HG02943 (cell line): ENCODE data around the gene LRP10.

ENCODE experiments used
- ATAC-seq: cut with Tn5 transposase; IDR thresholded peaks from one replicate; pipeline ENCODE4 v1.9.1; 2021; ENCODE audit warnings: mild to moderate bottlenecking, low read depth, moderate library complexity; ENCODE audit not compliant: unreplicated experiment

The LRP10 gene

DNA sequence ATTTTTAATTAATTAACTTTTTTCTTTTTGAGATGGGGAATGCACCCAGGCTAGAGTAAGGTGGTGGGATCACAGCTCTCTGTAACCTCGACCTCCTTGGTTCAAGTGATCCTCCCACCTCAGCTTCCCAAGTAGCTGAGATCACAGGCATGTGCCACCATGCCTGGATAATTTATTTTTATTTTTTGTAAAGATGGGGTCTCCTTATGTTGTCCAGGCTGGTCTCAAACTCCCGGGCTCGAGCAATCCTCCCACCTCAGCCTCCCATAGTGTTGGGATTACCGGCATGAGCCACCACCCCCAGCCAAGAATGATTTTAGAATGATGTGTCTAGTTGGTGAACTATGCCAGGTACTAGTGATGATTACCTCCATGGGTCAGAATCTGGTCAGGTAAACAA lies 6.6 kb upstream of the LRP10 start:
- ATAC-seq = no peak

DNA sequence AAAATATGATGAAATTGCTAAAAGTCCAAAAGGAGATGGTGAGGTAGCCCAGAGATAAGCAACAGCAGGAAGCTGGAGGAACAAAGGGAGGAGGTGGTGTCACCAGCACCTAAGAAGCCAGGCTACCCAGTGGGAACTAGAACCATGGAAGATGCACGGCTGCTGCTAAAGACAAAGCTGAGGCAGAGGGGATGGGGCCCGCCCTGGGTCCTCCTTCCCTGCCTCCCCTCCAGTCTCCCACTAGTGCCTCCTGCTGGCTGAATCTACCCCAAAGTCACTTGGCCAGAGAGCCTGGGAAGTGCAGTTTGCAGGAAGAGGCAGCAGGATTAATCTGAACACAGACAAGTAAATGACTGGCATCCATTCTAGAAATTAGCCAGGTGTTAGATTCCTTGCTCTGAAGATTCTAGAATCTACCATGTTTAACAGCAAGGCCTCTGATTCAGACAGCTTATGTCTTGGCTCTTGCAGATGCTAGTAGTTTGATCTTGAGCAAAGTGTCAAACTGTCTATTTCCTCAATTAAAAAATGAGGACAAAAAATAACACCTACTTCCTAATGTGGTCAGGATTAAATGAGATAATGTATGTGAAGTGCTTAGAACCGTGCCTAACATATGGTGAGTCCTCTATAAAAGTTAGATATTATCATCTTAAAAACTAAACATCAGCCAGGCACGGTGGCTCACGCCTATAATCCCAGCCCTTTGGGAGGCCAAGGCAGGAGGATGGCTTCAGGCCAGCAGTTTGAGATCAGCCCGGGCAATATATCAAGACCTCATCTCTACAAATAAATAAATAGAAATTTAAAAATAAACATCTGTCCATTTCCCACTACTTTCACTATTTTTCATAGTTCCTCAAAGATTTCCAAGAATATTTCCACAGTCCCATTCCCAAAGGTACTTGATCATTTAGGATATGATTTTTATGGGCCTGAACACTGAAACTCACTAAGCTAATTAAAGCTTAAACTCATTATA lies 5.8 kb upstream of the LRP10 start:
- ATAC-seq = no peak

DNA sequence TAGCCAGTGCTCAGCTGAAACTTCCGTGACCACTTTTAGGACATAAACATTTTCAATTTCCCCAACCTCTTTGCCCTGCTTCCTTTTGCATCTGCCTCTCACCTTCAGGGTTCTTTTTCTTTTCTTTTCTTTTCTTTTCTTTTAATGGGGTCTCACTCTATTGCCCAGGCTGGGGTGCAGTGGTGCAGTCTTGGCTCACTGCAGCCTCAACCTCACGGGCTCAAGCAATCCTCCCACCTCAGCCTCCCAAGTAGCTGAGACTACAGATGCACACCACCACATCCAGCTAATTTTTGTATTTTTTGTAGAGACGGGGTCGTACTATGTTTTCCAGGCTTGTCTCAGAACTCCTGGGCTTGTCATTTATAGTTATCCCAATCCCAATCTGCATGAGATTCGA lies 4.7 kb upstream of the LRP10 start:
- no peak for ATAC-seq

DNA sequence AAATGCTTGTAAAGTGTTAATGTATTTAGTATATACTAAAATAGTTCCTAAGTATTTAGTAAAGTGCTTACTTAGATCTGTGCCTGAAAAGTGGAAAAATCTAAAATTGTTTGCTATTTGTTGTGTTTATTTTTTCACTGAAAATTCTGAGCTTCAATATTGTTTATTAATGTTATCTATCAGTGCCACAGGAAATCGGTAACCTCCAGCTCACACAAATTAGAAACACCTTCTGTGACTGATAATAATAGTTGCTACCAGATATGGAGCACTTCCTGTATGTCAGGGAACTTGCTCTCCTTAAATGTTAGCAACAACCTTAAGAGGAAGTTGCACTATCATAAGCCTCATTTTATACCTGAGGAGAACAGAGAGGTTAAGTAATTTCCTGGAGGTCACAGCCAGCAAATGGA lies 723 bp upstream of the LRP10 start:
- peak; percentile 30 for ATAC-seq

DNA sequence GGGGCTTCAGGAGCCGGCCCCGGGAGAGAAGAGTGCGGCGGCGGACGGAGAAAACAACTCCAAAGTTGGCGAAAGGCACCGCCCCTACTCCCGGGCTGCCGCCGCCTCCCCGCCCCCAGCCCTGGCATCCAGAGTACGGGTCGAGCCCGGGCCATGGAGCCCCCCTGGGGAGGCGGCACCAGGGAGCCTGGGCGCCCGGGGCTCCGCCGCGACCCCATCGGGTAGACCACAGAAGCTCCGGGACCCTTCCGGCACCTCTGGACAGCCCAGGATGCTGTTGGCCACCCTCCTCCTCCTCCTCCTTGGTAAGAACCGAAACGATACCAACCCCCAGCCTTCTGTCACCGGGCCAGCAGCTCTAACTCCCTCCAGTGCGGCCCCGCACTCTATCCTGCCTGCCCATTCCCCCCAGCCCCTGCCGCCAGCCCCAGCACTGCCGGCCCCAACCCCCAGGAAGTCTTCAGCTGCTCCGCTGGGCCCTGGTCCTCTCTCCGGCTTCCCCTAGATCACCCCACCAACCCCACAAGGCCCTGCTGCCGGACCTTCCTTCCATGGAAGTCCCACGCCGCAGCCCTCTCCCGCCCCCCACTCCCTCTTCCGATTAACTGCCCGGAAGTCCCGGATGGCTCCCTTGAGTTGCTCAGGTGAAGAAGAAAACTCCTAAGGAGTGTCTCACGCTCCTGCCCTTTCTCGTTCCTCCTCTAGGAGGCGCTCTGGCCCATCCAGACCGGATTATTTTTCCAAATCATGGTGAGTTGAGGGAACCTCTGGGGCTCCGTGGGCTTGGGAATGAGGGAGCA lies 693 bp downstream of the LRP10 start:
- peak; percentile 5 for ATAC-seq

DNA sequence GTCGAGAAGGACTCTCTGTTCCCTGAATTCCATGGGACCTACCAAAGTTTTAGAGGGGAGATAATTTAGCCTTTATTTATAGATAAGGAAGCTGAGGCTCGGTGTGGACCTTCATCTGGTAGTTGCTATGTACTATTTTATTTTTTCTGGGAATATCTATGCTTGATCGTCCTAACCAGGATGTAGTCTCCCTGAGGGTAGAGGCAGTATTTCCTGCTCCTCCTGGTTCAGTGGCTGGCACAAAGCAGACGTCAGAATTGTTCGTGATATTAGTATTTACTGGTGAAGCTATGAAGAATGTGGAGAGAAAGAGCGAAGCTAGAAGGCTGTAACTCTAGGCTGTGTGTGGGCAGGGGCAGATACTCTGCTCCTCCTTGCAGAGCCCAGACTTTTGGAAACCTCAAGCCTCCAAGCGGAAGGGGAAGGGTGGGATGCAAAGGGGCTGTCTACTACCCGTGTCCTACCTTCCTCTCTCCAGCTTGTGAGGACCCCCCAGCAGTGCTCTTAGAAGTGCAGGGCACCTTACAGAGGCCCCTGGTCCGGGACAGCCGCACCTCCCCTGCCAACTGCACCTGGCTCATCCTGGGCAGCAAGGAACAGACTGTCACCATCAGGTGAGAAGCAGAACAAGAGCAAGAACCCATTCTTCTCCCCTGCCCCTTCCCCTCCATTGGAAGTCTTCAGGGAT lies 1.4 kb downstream of the LRP10 start:
- no peak for ATAC-seq

DNA sequence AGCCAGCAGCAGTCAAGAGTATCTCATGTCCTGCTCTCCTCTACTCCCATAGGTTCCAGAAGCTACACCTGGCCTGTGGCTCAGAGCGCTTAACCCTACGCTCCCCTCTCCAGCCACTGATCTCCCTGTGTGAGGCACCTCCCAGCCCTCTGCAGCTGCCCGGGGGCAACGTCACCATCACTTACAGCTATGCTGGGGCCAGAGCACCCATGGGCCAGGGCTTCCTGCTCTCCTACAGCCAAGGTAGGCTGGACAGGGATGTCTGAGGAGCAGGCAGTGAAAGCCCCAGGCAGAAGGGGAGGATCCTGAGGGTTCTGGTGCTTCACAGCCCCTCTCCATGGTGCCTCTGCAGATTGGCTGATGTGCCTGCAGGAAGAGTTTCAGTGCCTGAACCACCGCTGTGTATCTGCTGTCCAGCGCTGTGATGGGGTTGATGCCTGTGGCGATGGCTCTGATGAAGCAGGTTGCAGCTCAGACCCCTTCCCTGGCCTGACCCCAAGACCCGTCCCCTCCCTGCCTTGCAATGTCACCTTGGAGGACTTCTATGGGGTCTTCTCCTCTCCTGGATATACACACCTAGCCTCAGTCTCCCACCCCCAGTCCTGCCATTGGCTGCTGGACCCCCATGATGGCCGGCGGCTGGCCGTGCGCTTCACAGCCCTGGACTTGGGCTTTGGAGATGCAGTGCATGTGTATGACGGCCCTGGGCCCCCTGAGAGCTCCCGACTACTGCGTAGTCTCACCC lies 3.6 kb downstream of the LRP10 start:
- no peak for ATAC-seq

DNA sequence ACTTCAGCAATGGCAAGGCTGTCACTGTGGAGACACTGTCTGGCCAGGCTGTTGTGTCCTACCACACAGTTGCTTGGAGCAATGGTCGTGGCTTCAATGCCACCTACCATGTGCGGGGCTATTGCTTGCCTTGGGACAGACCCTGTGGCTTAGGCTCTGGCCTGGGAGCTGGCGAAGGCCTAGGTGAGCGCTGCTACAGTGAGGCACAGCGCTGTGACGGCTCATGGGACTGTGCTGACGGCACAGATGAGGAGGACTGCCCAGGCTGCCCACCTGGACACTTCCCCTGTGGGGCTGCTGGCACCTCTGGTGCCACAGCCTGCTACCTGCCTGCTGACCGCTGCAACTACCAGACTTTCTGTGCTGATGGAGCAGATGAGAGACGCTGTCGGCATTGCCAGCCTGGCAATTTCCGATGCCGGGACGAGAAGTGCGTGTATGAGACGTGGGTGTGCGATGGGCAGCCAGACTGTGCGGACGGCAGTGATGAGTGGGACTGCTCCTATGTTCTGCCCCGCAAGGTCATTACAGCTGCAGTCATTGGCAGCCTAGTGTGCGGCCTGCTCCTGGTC lies 4.3 kb downstream of the LRP10 start:
- no peak for ATAC-seq

DNA sequence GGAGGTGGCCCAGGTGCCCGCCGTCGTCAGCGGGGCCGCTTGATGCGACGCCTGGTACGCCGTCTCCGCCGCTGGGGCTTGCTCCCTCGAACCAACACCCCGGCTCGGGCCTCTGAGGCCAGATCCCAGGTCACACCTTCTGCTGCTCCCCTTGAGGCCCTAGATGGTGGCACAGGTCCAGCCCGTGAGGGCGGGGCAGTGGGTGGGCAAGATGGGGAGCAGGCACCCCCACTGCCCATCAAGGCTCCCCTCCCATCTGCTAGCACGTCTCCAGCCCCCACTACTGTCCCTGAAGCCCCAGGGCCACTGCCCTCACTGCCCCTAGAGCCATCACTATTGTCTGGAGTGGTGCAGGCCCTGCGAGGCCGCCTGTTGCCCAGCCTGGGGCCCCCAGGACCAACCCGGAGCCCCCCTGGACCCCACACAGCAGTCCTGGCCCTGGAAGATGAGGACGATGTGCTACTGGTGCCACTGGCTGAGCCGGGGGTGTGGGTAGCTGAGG lies 5.5 kb downstream of the LRP10 start:
- no peak for ATAC-seq

DNA sequence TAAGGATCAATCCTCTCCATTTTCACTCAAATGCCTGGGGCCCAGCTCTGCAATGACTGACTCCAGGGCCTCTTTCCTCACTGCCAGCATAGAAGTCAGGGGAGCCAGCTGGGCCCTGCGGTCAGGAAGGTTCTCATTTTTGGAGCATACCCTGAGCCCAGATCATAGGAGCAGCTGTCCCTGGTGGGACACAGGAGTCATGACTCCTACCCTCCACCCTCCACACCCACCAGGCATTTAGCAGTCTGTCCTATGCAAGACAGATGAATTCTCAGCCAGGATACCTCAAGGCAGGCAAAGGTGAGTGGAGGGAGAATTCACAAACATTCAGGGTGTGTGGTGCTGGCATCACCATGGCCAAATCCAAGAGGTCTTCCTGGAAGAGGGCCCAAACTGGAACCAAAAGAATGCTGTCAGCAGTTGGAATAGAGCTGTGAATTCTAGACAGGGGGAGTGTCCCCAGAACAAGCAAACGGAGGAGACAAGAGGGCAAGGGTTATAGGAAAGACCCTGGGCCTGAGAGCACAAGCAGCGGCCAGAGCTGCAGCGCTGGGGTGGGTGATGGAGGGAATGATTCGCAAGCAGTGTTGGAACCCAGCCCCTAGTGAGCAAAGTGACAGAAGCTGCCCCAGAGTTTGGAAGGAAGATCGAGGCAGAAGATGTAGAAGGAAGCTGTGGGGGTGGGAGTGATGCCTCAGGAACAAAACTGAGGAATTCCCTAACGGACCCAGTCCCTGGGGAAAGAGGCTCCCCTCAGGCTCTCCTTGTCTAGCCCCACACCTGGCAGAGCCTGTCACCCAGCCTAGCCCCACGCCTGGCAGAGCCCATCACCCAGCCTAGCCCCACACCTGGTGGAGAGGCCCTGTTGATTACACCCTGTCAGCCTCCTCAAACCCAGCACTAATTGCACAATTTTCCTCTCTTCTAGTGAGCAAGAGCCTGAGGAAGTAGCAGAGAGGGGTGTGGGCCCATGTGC lies 7.0 kb downstream of the LRP10 start:
- no peak for ATAC-seq

DNA sequence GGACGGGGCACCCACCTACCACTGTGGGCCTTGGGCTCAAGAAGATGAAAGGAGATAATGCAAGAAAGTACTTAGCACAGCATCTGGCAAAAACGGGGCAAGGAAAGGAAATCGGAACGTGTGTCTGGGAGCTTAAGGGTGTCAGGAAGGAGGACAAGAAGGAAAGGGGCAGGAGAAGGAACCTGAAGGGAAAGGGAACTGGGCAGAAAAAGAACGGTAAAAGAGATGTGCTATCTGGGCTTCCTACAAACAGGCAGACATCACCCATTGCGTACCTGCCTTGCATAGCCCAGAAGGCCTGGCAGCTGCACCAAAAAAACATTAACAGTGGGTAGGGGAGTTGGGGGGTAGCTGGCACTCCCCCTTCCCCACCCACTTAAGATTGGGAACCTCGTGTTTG lies 10.5 kb downstream of the LRP10 start:
- no peak for ATAC-seq

DNA sequence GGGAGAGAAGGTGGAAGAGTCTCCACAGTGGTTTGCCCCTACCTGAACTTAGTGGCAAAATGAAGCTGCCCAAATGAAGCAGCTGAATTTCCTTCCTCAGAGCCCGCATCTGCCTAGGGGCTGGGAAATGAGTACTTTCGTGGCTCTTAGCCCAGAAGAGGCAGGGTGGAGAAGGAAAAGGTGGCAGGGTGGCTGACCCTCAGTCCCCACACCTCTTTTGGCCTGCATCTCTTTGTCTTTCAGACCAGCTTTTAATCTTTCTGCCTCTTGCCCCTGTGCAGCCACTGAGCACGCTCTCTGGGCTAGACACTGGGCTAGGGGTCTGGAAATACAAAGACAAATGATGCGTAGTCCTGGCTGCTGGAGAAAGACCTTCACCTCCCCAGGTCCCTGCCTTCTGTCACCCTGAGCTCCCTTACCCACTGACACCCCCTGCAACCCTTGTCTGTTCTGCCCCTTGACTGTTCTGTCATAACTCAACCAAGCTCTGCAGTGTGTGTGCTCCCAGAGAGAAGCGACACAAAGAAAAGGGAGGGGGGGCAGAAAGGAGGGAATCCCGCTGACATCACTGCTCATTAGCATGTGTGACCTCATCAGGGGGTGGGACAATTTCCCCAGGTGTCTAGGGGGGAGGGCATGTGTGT lies 11.1 kb downstream of the LRP10 start:
- ATAC-seq = no peak

DNA sequence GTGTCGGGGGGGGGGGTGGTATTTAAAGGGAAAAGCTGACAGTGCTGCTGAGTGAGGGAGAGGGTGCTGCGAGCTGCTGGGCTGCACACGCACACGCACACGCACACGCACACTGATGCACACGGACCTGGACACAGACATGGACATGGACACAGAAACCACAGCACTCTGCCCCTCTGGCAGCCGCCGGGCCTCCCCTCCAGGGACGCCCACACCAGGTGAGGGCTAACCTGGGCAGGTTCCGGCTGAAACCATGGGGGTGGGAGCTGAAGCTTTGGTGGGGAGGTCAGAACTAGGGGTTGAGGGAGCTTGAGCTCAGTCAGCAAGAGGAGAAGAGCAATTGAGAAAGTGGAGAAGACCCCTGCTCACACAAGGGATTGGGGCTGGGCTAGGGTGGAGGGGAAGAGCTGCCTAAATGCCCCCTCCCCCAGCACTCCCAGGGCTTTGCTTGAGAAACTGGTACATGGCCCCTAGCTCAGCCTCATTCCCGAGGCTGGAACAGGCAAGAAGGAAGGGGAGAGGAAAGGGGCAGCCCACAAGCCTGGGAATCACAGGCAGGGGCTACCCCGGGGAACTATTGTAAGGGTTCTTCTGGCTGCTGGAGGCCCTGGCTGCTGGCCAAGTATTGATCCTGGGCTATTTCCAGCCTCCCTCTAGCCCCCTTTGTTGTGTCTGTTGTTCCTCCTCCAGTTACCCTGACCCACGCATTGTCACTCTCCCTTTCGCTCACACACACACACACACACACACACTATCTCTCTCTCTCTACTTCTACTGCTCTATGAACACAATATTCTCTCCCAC lies 11.8 kb downstream of the LRP10 start, which contains the start of gene REM2:
REM2 (plus strand) TSS at position 50 of the 804 bp plus-strand sequence; CDS start at position 116, 66 bp downstream.
- no peak for ATAC-seq

DNA sequence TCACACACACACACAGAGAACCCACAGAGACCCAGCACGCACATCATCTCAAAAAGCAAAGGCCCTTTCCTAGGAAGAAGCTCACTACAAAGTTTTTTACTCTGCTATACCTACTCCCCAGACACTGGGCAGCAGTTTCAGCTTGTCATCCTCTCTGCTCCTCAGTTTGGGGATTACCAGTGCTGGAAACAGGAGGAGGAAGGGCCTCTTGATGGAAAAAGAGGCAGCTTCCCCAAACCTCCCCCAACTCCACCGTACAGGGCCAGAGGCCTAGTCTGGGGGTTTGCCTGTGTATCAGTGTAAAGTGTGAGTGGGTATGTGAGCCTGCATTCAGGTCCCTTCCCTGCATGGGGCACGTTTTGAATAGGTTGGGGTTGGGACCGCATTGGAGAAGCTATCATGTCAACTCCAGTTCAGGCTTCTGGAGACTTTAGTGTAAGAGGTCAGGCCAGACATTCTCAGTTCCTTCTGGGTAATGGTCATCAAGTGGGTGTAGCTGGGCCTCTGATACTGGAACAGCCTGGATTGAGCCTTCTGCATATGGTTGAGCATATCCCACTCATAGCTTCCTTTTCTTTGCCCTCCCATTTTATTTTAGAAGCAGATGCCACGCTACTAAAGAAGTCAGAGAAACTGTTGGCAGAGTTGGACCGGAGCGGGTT lies 12.7 kb downstream of the LRP10 start:
- no peak for ATAC-seq

DNA sequence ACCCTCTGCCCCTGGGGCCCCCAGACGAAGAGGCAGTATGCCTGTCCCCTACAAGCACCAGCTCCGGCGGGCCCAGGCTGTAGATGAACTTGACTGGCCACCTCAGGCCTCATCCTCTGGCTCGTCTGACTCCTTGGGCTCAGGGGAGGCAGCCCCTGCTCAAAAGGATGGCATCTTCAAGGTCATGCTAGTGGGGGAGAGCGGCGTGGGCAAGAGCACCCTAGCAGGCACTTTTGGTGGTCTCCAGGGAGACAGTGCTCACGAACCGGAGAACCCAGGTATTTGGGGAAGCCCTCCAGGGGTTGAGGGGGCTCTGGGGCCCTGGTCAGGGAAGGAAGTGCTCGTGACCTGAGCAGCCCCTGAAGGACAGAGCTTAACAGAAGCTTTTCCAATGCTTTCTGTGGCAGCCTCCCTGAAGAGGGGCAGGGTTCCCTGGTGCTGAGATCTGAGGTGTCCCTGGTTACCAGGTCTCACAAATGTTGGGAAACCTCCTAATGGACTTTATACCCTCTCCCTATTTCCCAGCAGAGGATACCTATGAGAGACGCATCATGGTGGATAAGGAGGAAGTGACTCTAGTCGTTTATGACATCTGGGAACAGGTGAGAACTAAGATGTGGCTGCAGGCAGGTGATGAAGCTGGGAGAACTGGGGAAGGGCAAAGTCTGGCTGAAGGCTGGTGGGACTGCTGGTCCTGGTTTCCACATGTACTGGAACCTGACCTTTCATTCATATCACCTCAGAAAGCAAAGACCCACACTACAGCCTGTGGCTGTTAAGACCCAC lies 13.4 kb downstream of the LRP10 start:
- no peak for ATAC-seq

DNA sequence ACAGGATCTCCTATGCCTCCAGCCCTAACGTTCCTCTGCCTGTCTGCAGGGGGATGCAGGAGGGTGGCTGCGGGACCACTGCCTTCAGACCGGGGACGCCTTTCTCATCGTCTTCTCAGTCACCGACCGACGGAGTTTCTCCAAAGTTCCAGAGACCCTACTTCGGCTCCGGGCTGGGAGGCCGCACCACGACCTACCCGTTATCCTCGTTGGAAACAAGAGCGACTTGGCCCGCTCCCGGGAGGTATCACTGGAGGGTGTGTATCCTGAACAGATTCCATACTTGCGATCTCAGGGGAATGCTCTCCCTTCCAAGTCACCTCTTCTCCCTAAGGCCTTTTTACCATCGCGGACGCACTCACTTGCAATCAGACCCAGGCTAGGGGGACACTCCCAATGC lies 14.4 kb downstream of the LRP10 start:
- ATAC-seq = no peak
